22Rv1 (cell line): ENCODE data around the gene CASKIN2.

Experiments used
- H3K27ac ChIP-seq: fragments of 450-650 bp; 2 replicates; pipeline ENCODE4 v1.5.1; 2017
- CTCF ChIP-seq: fragments of 450-650 bp; IDR thresholded peaks from 2 replicates; pipeline ENCODE4 v1.5.1; 2017; ENCODE audit warnings: mild to moderate bottlenecking
- ZFX ChIP-seq: fragments of 450-650 bp; IDR thresholded peaks from 2 replicates; pipeline ENCODE4 v1.6.1; 2017; ENCODE audit warnings: antibody characterized with exemption, borderline replicate concordance

The CASKIN2 gene

GRCh38 chr17:75552425-75553294, 37.3 kb upstream of the CASKIN2 start:
- H3K27ac ChIP-seq, result peak overlapping the region; percentile 100; the same call in 1 of the 2 replicates
- no peak for TF ChIP-seq ZFX
- TF ChIP-seq CTCF, result no peak

- no peak for TF ChIP-seq ZFX
- TF ChIP-seq CTCF, result no peak
- H3K27ac ChIP-seq, result peak overlapping the region; percentile 100
Measured at GRCh38 chr17:75551266-75551665, 35.9 kb upstream of the CASKIN2 start.

- TF ChIP-seq ZFX (no peak), CTCF (no peak)
- peak overlapping the region; percentile 100 for H3K27ac ChIP-seq
Measured at GRCh38 chr17:75550139-75550465, 34.8 kb upstream of the CASKIN2 start.

- peak overlapping the region; percentile 100 for H3K27ac ChIP-seq
Measured at GRCh38 chr17:75549246-75550138, 34.2 kb upstream of the CASKIN2 start.

GRCh38 chr17:75548813-75549212, 33.5 kb upstream of the CASKIN2 start:
- TF ChIP-seq ZFX (no peak), CTCF (no peak)
- peak overlapping the region; percentile 100 for H3K27ac ChIP-seq

More at GRCh38 chr17:75549246-75550138, 34.2 kb upstream of the CASKIN2 start:
- no peak for TF ChIP-seq ZFX
- TF ChIP-seq CTCF, result no peak

- no peak for TF ChIP-seq CTCF
- no peak for TF ChIP-seq ZFX
- peak overlapping the region; percentile 100 for H3K27ac ChIP-seq
Measured at GRCh38 chr17:75547091-75547490, 31.8 kb upstream of the CASKIN2 start.
